Panc1 (cell line): Measurements from ENCODE around the gene FBXL2.

Source experiments
- POLR2AphosphoS5 ChIP-seq: IDR thresholded peaks from 2 replicates; pipeline ENCODE4 v1.6.1; 2012; ENCODE audit warnings: mild to moderate bottlenecking, low read depth, low read length, moderate library complexity
- TCF7L2 ChIP-seq: IDR thresholded peaks from 2 replicates; pipeline ENCODE4 v1.6.1; 2011; ENCODE audit warnings: mild to moderate bottlenecking, low read depth, low read length, inconsistent platforms

- TF ChIP-seq POLR2AphosphoS5 (no peak), TCF7L2 (no peak)
Measured at GRCh38 chr3:33426068-33426467, 148.8 kb downstream of the FBXL2 start.
